Osteocyte (in vitro differentiated cells): ENCODE results near the gene SPATA21. TPM values are rescaled to one million over a fixed set of nuclear protein-coding genes. Genes with fewer than 3 reads are reported as not detected.

ENCODE experiments used
- DNase-seq: peaks from one replicate; pipeline ENCODE4 v3.0.0; 2021; ENCODE audit warnings: mixed read lengths; ENCODE audit not compliant: unreplicated experiment; ENCODE audit errors: extremely low spot score
- H3K27ac Mint-ChIP-seq: one replicate; pipeline ENCODE4 v1.8.0; 2021; ENCODE audit warnings: mild to moderate bottlenecking, mixed read lengths; ENCODE audit not compliant: unreplicated experiment
- H3K27me3 Mint-ChIP-seq: one replicate; pipeline ENCODE4 v1.8.0; 2021; ENCODE audit warnings: mixed read lengths; ENCODE audit not compliant: unreplicated experiment
- H3K36me3 Mint-ChIP-seq: one replicate; pipeline ENCODE4 v1.8.0; 2021; ENCODE audit warnings: mixed read lengths; ENCODE audit not compliant: unreplicated experiment
- H3K4me1 Mint-ChIP-seq: one replicate; pipeline ENCODE4 v1.8.0; 2021; ENCODE audit warnings: mixed read lengths; ENCODE audit not compliant: unreplicated experiment
- H3K4me3 Mint-ChIP-seq: one replicate; pipeline ENCODE4 v1.8.0; 2021; ENCODE audit warnings: mild to moderate bottlenecking, moderate library complexity, mixed read lengths; ENCODE audit not compliant: unreplicated experiment
- H3K9me3 Mint-ChIP-seq: one replicate; pipeline ENCODE4 v1.8.0; 2021; ENCODE audit warnings: mixed read lengths; ENCODE audit not compliant: unreplicated experiment
- CTCF ChIP-seq: fragments of 200-600 bp; sonication (generic); IDR thresholded peaks from 2 replicates; pipeline ENCODE4 v1.5.0; 2021; ENCODE audit warnings: antibody characterized with exemption, mild to moderate bottlenecking, moderate library complexity
- total RNA-seq: library from RNA; stranded (reverse); gene quantifications from 2 replicates; pipeline ENCODE4 v1.2.1, GENCODE V29; 2021

SPATA21 gene
- total RNA-seq, 1 donor from 2014 or later = not detected

GRCh38 chr1:16392740-16393569 lies 44.3 kb downstream of the SPATA21 start:
- peak overlapping the region; percentile 64 for H3K27ac Mint-ChIP-seq
- no peak for TF ChIP-seq CTCF
- H3K4me3 Mint-ChIP-seq = no peak overlapping the region
- H3K36me3 Mint-ChIP-seq = peaks cover 6% of the 10 kb centered on the region
- H3K9me3 Mint-ChIP-seq = no peaks in the 10 kb centered on the region
- peaks cover 31% of the 10 kb centered on the region for H3K4me1 Mint-ChIP-seq
- DNase-seq = no peak
- no peaks in the 10 kb centered on the region for H3K27me3 Mint-ChIP-seq

- Mint-ChIP-seq H3K9me3 (no peaks in the 10 kb centered on the region), H3K27ac (peak overlapping the region; percentile 64), H3K36me3 (peaks cover 8% of the 10 kb centered on the region), H3K4me1 (peaks cover 37% of the 10 kb centered on the region), H3K4me3 (no peak overlapping the region), H3K27me3 (no peaks in the 10 kb centered on the region)
- no peak for TF ChIP-seq CTCF
- DNase-seq = no peak
Observed at GRCh38 chr1:16391411-16391810, 45.8 kb downstream of the SPATA21 start.

GRCh38 chr1:16387201-16388188 lies 49.7 kb downstream of the SPATA21 start:
- H3K4me1 Mint-ChIP-seq = peaks cover 56% of the 10 kb centered on the region
- DNase-seq = no peak

GRCh38 chr1:16386454-16387113 lies 50.6 kb downstream of the SPATA21 start:
- DNase-seq = no peak
- no peak for TF ChIP-seq CTCF
- Mint-ChIP-seq H3K4me1 (peaks cover 49% of the 10 kb centered on the region), H3K27me3 (no peaks in the 10 kb centered on the region), H3K9me3 (no peaks in the 10 kb centered on the region), H3K4me3 (no peak overlapping the region), H3K27ac (peak overlapping the region; percentile 80), H3K36me3 (peaks cover 4% of the 10 kb centered on the region)

More at GRCh38 chr1:16387201-16388188, 49.7 kb downstream of the SPATA21 start:
- Mint-ChIP-seq H3K9me3 (no peaks in the 10 kb centered on the region), H3K27me3 (no peaks in the 10 kb centered on the region), H3K36me3 (peaks cover 4% of the 10 kb centered on the region), H3K27ac (peak overlapping the region; percentile 37), H3K4me3 (no peak overlapping the region)
- no peak for TF ChIP-seq CTCF
